Neuronal stem cell (in vitro differentiated cells): ENCODE measurements around the gene H1-8.
A peak's percentile ranks its signal among the peaks of the same experiment; 100 is the strongest.

Source experiments
- DNase-seq: peaks from one replicate; pipeline ENCODE4 v3.0.0-alpha.2; 2013; ENCODE audit warnings: low spot score
- H2AFZ ChIP-seq: one replicate; pipeline ENCODE4 v1.6.1; 2013; ENCODE audit warnings: mild to moderate bottlenecking, low read length, inconsistent platforms
- H2AK5ac ChIP-seq: 2 replicates; pipeline ENCODE4 v1.6.1; 2013; ENCODE audit warnings: low read depth, mild to moderate bottlenecking, inconsistent platforms, low read length, moderate library complexity, mixed read lengths
- H2BK120ac ChIP-seq: 2 replicates; pipeline ENCODE4 v1.6.1; 2013; ENCODE audit warnings: low read depth, mild to moderate bottlenecking, inconsistent platforms, low read length, moderate library complexity, mixed read lengths
- H2BK12ac ChIP-seq: one replicate; pipeline ENCODE4 v1.6.1; 2013; ENCODE audit warnings: low read length, inconsistent platforms
- H2BK15ac ChIP-seq: 2 replicates; pipeline ENCODE4 v1.6.1; 2013; ENCODE audit warnings: mild to moderate bottlenecking, low read length, inconsistent platforms, mixed read lengths
- H2BK5ac ChIP-seq: one replicate; pipeline ENCODE4 v1.6.1; 2013; ENCODE audit warnings: inconsistent platforms, mild to moderate bottlenecking, low read length, moderate library complexity
- H3K14ac ChIP-seq: one replicate; pipeline ENCODE4 v1.6.1; 2013; ENCODE audit warnings: low read length, inconsistent platforms
- H3K18ac ChIP-seq: 2 replicates; pipeline ENCODE4 v1.6.1; 2013; ENCODE audit warnings: low read length, inconsistent platforms
- H3K23ac ChIP-seq: 2 replicates; pipeline ENCODE4 v1.6.1; 2013; ENCODE audit warnings: low read depth, mild to moderate bottlenecking, mixed read lengths, low read length, inconsistent platforms; ENCODE audit not compliant: poor library complexity
- H3K27ac ChIP-seq: replicated peaks from 3 replicates; pipeline ENCODE4 v1.5.1; 2013; ENCODE audit warnings: low read length, inconsistent platforms
- H3K27me3 ChIP-seq, 3 experiments: 2 replicates each; pipeline ENCODE4 v1.6.1; 2013; ENCODE audit warnings: low read length in 3 of 3, mild to moderate bottlenecking in 2 of 3, inconsistent platforms in 1 of 3, low read depth in 1 of 3, mixed read lengths in 1 of 3, moderate library complexity in 1 of 3; ENCODE audit not compliant: control insufficient read depth in 3 of 3, insufficient read depth in 3 of 3
- H3K36me3 ChIP-seq, 2 donors: replicated peaks in 1 of 2; 2 replicates each; pipeline ENCODE4 v1.6.1; 2013; ENCODE audit warnings: low read length in 2 of 2; ENCODE audit not compliant: control insufficient read depth in 2 of 2, insufficient read depth in 2 of 2
- H3K4ac ChIP-seq: 2 replicates; pipeline ENCODE4 v1.6.1; 2013; ENCODE audit warnings: inconsistent platforms, mild to moderate bottlenecking, low read length, moderate library complexity
- H3K4me1 ChIP-seq, 2 donors: 1 replicate in 1 of 2; 2 replicates in 1 of 2; pipeline ENCODE4 v1.6.1; 2013; ENCODE audit warnings: low read length in 2 of 2, low read depth in 1 of 2; ENCODE audit not compliant: control insufficient read depth in 2 of 2, insufficient read depth in 1 of 2
- H3K4me2 ChIP-seq: one replicate; pipeline ENCODE4 v1.6.1; 2013; ENCODE audit warnings: mild to moderate bottlenecking, low read length, inconsistent platforms; ENCODE audit not compliant: insufficient read depth, poor library complexity, severe bottlenecking
- H3K4me3 ChIP-seq, 2 donors: 2 replicates each; pipeline ENCODE4 v1.5.1; 2013; ENCODE audit warnings: low read length in 2 of 2, mild to moderate bottlenecking in 2 of 2, inconsistent platforms in 1 of 2, moderate library complexity in 1 of 2
- H3K79me1 ChIP-seq: one replicate; pipeline ENCODE4 v1.6.1; 2013; ENCODE audit warnings: low read depth, mild to moderate bottlenecking, inconsistent platforms, low read length, moderate library complexity
- H3K9ac ChIP-seq: one replicate; pipeline ENCODE4 v1.6.1; 2013; ENCODE audit warnings: mild to moderate bottlenecking, low read depth, low read length, inconsistent platforms; ENCODE audit not compliant: poor library complexity
- H3K9me3 ChIP-seq, 2 donors: replicated peaks in 1 of 2; 2 replicates each; pipeline versions ENCODE3 to v1.6.1; 2013; ENCODE audit warnings: low read length in 2 of 2, mild to moderate bottlenecking in 2 of 2, inconsistent platforms in 1 of 2, low read depth in 1 of 2, mixed read lengths in 1 of 2, moderate library complexity in 1 of 2; ENCODE audit not compliant: control insufficient read depth in 2 of 2, insufficient read depth in 1 of 2
- H4K8ac ChIP-seq: one replicate; pipeline ENCODE4 v1.6.1; 2013; ENCODE audit warnings: low read depth, mild to moderate bottlenecking, inconsistent platforms, low read length, moderate library complexity
- H4K91ac ChIP-seq: one replicate; pipeline ENCODE4 v1.6.1; 2013; ENCODE audit warnings: low read length, low read depth, mild to moderate bottlenecking, inconsistent platforms; ENCODE audit not compliant: poor library complexity
- WGBS, 2 donors: extraction: QIAGEN DNeasy Blood & Tissue Kit; methylation state at CpG; one replicate each; pipeline ENCODE4 v1.1.7; 2013; ENCODE audit warnings: missing lambda C conversion rate in 2 of 2, mixed read lengths in 1 of 2; ENCODE audit not compliant: insufficient read length in 2 of 2, insufficient replicate concordance in 1 of 2; ENCODE audit errors: extremely low coverage in 2 of 2; 5-methylcytosine and 5-hydroxymethylcytosine counted together

Gene H1-8

DNA sequence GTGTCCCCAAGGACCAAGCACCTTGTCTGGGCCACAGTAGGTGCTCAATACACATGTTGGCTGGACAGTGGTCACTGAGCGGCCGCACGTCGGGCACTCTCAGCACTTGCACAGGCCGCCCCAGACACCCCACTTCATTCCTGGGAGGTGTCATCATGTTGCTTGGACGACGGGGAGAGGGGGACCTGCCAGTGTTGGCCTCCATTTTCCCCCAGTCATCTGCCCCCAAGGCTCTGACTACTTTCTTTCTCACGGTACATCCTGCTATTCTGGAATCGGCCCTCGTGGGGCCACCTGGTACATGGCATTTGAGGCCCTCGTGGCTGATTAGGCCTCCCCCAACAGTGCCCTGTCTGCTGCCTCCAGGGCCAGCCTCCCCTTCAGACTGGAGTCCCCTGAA, 15.7 kb upstream of the H1-8 start:
- DNase-seq = no peak
- Histone ChIP-seq H2BK5ac (no peak overlapping the region), H3K4me3 (no peak overlapping the region), H2BK15ac (no peak overlapping the region), H4K8ac (no peak overlapping the region), H3K36me3 (no peaks in the 10 kb centered on the region), H4K91ac (no peak overlapping the region), H2BK120ac (no peak overlapping the region), H3K27ac (no peak overlapping the region), H3K79me1 (no peaks in the 10 kb centered on the region), H3K4ac (no peak overlapping the region), H3K23ac (no peak overlapping the region), H2BK12ac (peak overlapping the region; percentile 24), H3K18ac (peak overlapping the region; percentile 20), H3K4me2 (no peak overlapping the region), H3K9me3 (no peaks in the 10 kb centered on the region), H2AFZ (no peak overlapping the region), H3K9ac (no peak overlapping the region), H2AK5ac (peak overlapping the region; percentile 68), H3K4me1 (peaks cover 12 to 20% of the 10 kb centered on the region in 2 donors), H3K27me3 (no peaks in the 10 kb centered on the region), H3K14ac (no peak overlapping the region)
- no CpG with 5 or more reads among the region's 11 CpGs for WGBS, 2 donors

GRCh38 chr3:129528589-129529100, 14.3 kb upstream of the H1-8 start, which contains the start of gene RHO:
RHO (plus strand) TSS chr3:129528639; CDS start chr3:129528734, 95 bp downstream.
- H4K91ac ChIP-seq = no peak within 1 kb of the TSS
- peaks cover 12 to 20% of the 10 kb centered on the region in 2 donors for H3K4me1 ChIP-seq
- no peaks in the 10 kb centered on the region for H3K27me3 ChIP-seq
- H2BK15ac ChIP-seq = peak within 1 kb of the TSS; percentile 53
- peak within 1 kb of the TSS; percentile 15 for H3K14ac ChIP-seq
- H2BK120ac ChIP-seq = peak within 1 kb of the TSS; percentile 30
- no peak within 1 kb of the TSS for H2AFZ ChIP-seq
- H3K18ac ChIP-seq = peak within 1 kb of the TSS; percentile 71
- H3K4ac ChIP-seq = peak within 1 kb of the TSS; percentile 19
- H3K27ac ChIP-seq = no peak within 1 kb of the TSS
- no peaks in the 10 kb centered on the region for H3K36me3 ChIP-seq
- no peak within 1 kb of the TSS for H2BK12ac ChIP-seq
- H2BK5ac ChIP-seq = no peak within 1 kb of the TSS
- no CpG with 5 or more reads among the region's 18 CpGs for WGBS, 2 donors
- no peaks in the 10 kb centered on the region for H3K79me1 ChIP-seq
- H2AK5ac ChIP-seq = peak within 1 kb of the TSS; percentile 68
- peak within 1 kb of the TSS in 1 of 2 donors; percentile 44 for H3K4me3 ChIP-seq
- H3K4me2 ChIP-seq = no peak within 1 kb of the TSS
- no peak within 1 kb of the TSS for H3K9ac ChIP-seq
- H3K23ac ChIP-seq = peak within 1 kb of the TSS; percentile 13
- no peaks in the 10 kb centered on the region for H3K9me3 ChIP-seq
- no peak for DNase-seq
- no peak within 1 kb of the TSS for H4K8ac ChIP-seq

DNA sequence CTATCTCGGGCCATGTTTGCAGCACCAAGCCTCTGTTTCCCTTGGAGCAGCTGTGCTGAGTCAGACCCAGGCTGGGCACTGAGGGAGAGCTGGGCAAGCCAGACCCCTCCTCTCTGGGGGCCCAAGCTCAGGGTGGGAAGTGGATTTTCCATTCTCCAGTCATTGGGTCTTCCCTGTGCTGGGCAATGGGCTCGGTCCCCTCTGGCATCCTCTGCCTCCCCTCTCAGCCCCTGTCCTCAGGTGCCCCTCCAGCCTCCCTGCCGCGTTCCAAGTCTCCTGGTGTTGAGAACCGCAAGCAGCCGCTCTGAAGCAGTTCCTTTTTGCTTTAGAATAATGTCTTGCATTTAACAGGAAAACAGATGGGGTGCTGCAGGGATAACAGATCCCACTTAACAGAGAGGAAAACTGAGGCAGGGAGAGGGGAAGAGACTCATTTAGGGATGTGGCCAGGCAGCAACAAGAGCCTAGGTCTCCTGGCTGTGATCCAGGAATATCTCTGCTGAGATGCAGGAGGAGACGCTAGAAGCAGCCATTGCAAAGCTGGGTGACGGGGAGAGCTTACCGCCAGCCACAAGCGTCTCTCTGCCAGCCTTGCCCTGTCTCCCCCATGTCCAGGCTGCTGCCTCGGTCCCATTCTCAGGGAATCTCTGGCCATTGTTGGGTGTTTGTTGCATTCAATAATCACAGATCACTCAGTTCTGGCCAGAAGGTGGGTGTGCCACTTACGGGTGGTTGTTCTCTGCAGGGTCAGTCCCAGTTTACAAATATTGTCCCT, 13.4 kb upstream of the H1-8 start:
- peak overlapping the region; percentile 0 for H2AFZ ChIP-seq
- no peak overlapping the region for H2AK5ac ChIP-seq
- no peak for DNase-seq
- H2BK12ac ChIP-seq = no peak overlapping the region
- H3K27ac ChIP-seq = no peak overlapping the region
- H3K4me3 ChIP-seq = no peak overlapping the region
- peak overlapping the region; percentile 19 for H3K4ac ChIP-seq
- H3K36me3 ChIP-seq = no peaks in the 10 kb centered on the region
- peak overlapping the region; percentile 71 for H3K18ac ChIP-seq
- no peak overlapping the region for H3K4me2 ChIP-seq
- H2BK15ac ChIP-seq = peak overlapping the region; percentile 49
- H3K9me3 ChIP-seq = no peaks in the 10 kb centered on the region
- H4K91ac ChIP-seq = no peak overlapping the region
- peak overlapping the region; percentile 15 for H3K14ac ChIP-seq
- no peaks in the 10 kb centered on the region for H3K79me1 ChIP-seq
- peaks cover 19 to 20% of the 10 kb centered on the region in 2 donors for H3K4me1 ChIP-seq
- H3K27me3 ChIP-seq = no peaks in the 10 kb centered on the region
- peak overlapping the region; percentile 7 for H3K9ac ChIP-seq
- H4K8ac ChIP-seq = no peak overlapping the region
- peak overlapping the region; percentile 13 for H3K23ac ChIP-seq
- H2BK5ac ChIP-seq = no peak overlapping the region
- WGBS, 2 donors = no CpG with 5 or more reads among the region's 12 CpGs
- H2BK120ac ChIP-seq = peak overlapping the region; percentile 30

DNA sequence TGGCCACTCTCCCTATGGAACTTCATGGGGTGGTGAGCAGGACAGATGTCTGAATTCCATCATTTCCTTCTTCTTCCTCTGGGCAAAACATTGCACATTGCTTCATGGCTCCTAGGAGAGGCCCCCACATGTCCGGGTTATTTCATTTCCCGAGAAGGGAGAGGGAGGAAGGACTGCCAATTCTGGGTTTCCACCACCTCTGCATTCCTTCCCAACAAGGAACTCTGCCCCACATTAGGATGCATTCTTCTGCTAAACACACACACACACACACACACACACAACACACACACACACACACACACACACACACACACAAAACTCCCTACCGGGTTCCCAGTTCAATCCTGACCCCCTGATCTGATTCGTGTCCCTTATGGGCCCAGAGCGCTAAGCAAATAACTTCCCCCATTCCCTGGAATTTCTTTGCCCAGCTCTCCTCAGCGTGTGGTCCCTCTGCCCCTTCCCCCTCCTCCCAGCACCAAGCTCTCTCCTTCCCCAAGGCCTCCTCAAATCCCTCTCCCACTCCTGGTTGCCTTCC, 12.7 kb upstream of the H1-8 start:
- H3K27me3 ChIP-seq = no peaks in the 10 kb centered on the region
- no peak overlapping the region for H3K4me3 ChIP-seq
- peaks cover 19 to 20% of the 10 kb centered on the region in 2 donors for H3K4me1 ChIP-seq
- H3K4ac ChIP-seq = no peak overlapping the region
- DNase-seq = no peak
- H3K9ac ChIP-seq = no peak overlapping the region
- no CpG with 5 or more reads among the region's 6 CpGs for WGBS, 2 donors
- H3K9me3 ChIP-seq = no peaks in the 10 kb centered on the region
- no peak overlapping the region for H2BK120ac ChIP-seq
- H2BK15ac ChIP-seq = peak overlapping the region; percentile 0
- H3K27ac ChIP-seq = no peak overlapping the region
- no peak overlapping the region for H2AK5ac ChIP-seq
- H4K8ac ChIP-seq = no peak overlapping the region
- H3K18ac ChIP-seq = peak overlapping the region; percentile 73
- H3K36me3 ChIP-seq = no peaks in the 10 kb centered on the region
- no peak overlapping the region for H3K23ac ChIP-seq
- no peak overlapping the region for H3K4me2 ChIP-seq
- H3K79me1 ChIP-seq = no peaks in the 10 kb centered on the region
- no peak overlapping the region for H4K91ac ChIP-seq
- H2BK5ac ChIP-seq = no peak overlapping the region
- no peak overlapping the region for H2BK12ac ChIP-seq
- H2AFZ ChIP-seq = peak overlapping the region; percentile 0
- H3K14ac ChIP-seq = no peak overlapping the region
